H1 (cell line): Measurements from ENCODE around the gene ZNF407. TPM values are rescaled to one million over a fixed set of nuclear protein-coding genes. Genes with fewer than 3 reads are reported as not detected.

Source experiments
- CTCF ChIA-PET: fragments of 300-600 bp; sonication (Branson Sonifier 250); formaldehyde crosslinking; loops from one replicate; lab custom pipeline; 2021; ENCODE audit not compliant: partially characterized antibody; lab: Charles Lee
- POLR2A ChIA-PET: fragments of 300-600 bp; sonication (Branson Sonifier 250); formaldehyde crosslinking; loops from one replicate; lab custom pipeline; 2021; ENCODE audit warnings: inconsistent platforms; ENCODE audit not compliant: partially characterized antibody; lab: Charles Lee
- DNase-seq, 2 experiments: peaks; one replicate each; pipeline versions ENCODE4 v3.0.0 to v3.0.0-alpha.2; 2010 to 2022; ENCODE audit warnings: low spot score in 2 of 2, low read depth in 1 of 2, mixed read lengths in 1 of 2
- FAIRE-seq: peaks from 2 replicates; lab custom pipeline; 2011; peaks lifted over from hg19 to GRCh38; lab: Jason Lieb, UNC
- H2AFZ ChIP-seq: 2 replicates; pipeline ENCODE4 v1.8.1; 2012; ENCODE audit warnings: low read length, inconsistent platforms
- H2AK5ac ChIP-seq: 2 replicates; pipeline ENCODE4 v1.6.1; 2013; ENCODE audit warnings: low read depth, low read length
- H2BK120ac ChIP-seq: replicated peaks from 2 replicates; pipeline ENCODE3; 2013; ENCODE audit warnings: low read depth, low read length, inconsistent platforms
- H2BK12ac ChIP-seq: 2 replicates; pipeline ENCODE4 v1.6.1; 2013; ENCODE audit warnings: low read depth, low read length
- H2BK15ac ChIP-seq: 2 replicates; pipeline ENCODE4 v1.6.1; 2013; ENCODE audit warnings: low read length
- H2BK20ac ChIP-seq: 2 replicates; pipeline ENCODE4 v1.6.1; 2013; ENCODE audit warnings: low read length
- H2BK5ac ChIP-seq: 2 replicates; pipeline ENCODE4 v1.6.1; 2013; ENCODE audit warnings: low read depth, low read length
- H3K14ac ChIP-seq: 2 replicates; pipeline ENCODE4 v1.6.1; 2013; ENCODE audit warnings: inconsistent platforms; ENCODE audit not compliant: insufficient read length
- H3K18ac ChIP-seq: 2 replicates; pipeline ENCODE4 v1.6.1; 2013; ENCODE audit warnings: low read length; ENCODE audit errors: extremely low read depth
- H3K23ac ChIP-seq: 2 replicates; pipeline ENCODE4 v1.6.1; 2013; ENCODE audit warnings: inconsistent platforms; ENCODE audit not compliant: insufficient read length
- H3K23me2 ChIP-seq: 2 replicates; pipeline ENCODE4 v1.6.1; 2013; ENCODE audit warnings: low read depth, low read length
- H3K27ac ChIP-seq: 2 replicates; pipeline ENCODE4 v1.6.1; 2011; ENCODE audit warnings: low read depth, low read length, inconsistent platforms
- H3K27me3 ChIP-seq, 4 experiments: replicated peaks in 1 of 4; 1 replicate in 1 of 4; 2 replicates in 3 of 4; pipeline versions ENCODE4 v1.6.1 to v1.8.1; 2011 to 2013; ENCODE audit warnings: low read length in 3 of 4, mild to moderate bottlenecking in 3 of 4, inconsistent platforms in 2 of 4, mixed read lengths in 2 of 4, moderate library complexity in 1 of 4; ENCODE audit not compliant: control insufficient read depth in 3 of 4, insufficient read depth in 3 of 4; ENCODE audit errors: extremely low read depth in 1 of 4
- H3K36me3 ChIP-seq, 4 experiments: 2 replicates each; pipeline versions ENCODE4 v1.6.1 to v1.8.1; 2011 to 2013; ENCODE audit warnings: mild to moderate bottlenecking in 4 of 4, low read length in 3 of 4, moderate library complexity in 2 of 4, control low read depth in 1 of 4, inconsistent platforms in 1 of 4; ENCODE audit not compliant: insufficient read depth in 4 of 4, control insufficient read depth in 2 of 4
- H3K4ac ChIP-seq: replicated peaks from 2 replicates; pipeline ENCODE3; 2013; ENCODE audit warnings: low read length, low read depth, mixed read lengths, inconsistent platforms; ENCODE audit not compliant: insufficient read length
- H3K4me1 ChIP-seq, 4 experiments: replicated peaks in 1 of 4; 1 replicate in 1 of 4; 2 replicates in 3 of 4; pipeline versions ENCODE4 v1.6.1 to v1.8.1; 2011 to 2013; ENCODE audit warnings: low read length in 3 of 4, inconsistent platforms in 2 of 4, mixed read lengths in 1 of 4; ENCODE audit not compliant: insufficient read depth in 4 of 4, control insufficient read depth in 3 of 4
- H3K4me2 ChIP-seq, 2 experiments: 2 replicates each; pipeline versions ENCODE4 v1.6.1 to v1.8.1; 2011 to 2013; ENCODE audit warnings: low read depth in 2 of 2, low read length in 2 of 2, control low read depth in 1 of 2, inconsistent platforms in 1 of 2, mild to moderate bottlenecking in 1 of 2; ENCODE audit not compliant: insufficient read depth in 1 of 2
- H3K4me3 ChIP-seq, 4 experiments: fragments of 200-600, 300-600 bp in 1 of 4; sonication (generic), shearing (Covaris generic), sonication (Bioruptor Twin) in 1 of 4; 2 replicates each; pipeline versions ENCODE4 v1.5.1 to v1.8.1; 2011 to 2016; ENCODE audit warnings: low read length in 4 of 4, low read depth in 3 of 4, control low read depth in 2 of 4, inconsistent platforms in 2 of 4, mild to moderate bottlenecking in 2 of 4, mixed read lengths in 1 of 4, moderate library complexity in 1 of 4; ENCODE audit not compliant: insufficient read depth in 2 of 4; ENCODE audit errors: extremely low read depth in 1 of 4
- H3K56ac ChIP-seq: replicated peaks from 2 replicates; pipeline ENCODE3; 2013; ENCODE audit warnings: low read depth, mild to moderate bottlenecking, mixed read lengths, low read length, inconsistent platforms; ENCODE audit not compliant: insufficient read length
- H3K79me1 ChIP-seq: 2 replicates; pipeline ENCODE4 v1.6.1; 2013; ENCODE audit warnings: low read depth, low read length, control low read depth
- H3K79me2 ChIP-seq, 2 experiments: 2 replicates each; pipeline versions ENCODE4 v1.6.1 to v1.8.1; 2012 to 2013; ENCODE audit warnings: low read length in 2 of 2, mild to moderate bottlenecking in 2 of 2, inconsistent platforms in 1 of 2; ENCODE audit not compliant: insufficient read depth in 2 of 2, control insufficient read depth in 1 of 2
- H3K9ac ChIP-seq, 4 experiments: replicated peaks in 1 of 4; 1 replicate in 1 of 4; 2 replicates in 3 of 4; pipeline versions ENCODE4 v1.6.1 to v1.8.1; 2011 to 2013; ENCODE audit warnings: low read depth in 3 of 4, low read length in 3 of 4, control low read depth in 2 of 4, mild to moderate bottlenecking in 2 of 4, moderate library complexity in 2 of 4, inconsistent platforms in 1 of 4; ENCODE audit errors: extremely low read depth in 1 of 4
- H3K9me3 ChIP-seq, 2 experiments: 2 replicates each; pipeline versions ENCODE4 v1.6.1 to v1.8.1; 2012 to 2013; ENCODE audit warnings: mild to moderate bottlenecking in 2 of 2, moderate library complexity in 2 of 2, control low read depth in 1 of 2, inconsistent platforms in 1 of 2, low read depth in 1 of 2, low read length in 1 of 2, mixed read lengths in 1 of 2; ENCODE audit not compliant: insufficient read depth in 2 of 2
- H4K20me1 ChIP-seq, 2 experiments: replicated peaks in 1 of 2; 2 replicates each; pipeline versions ENCODE3 to v1.8.1; 2011 to 2013; ENCODE audit warnings: inconsistent platforms in 2 of 2, low read length in 2 of 2, mild to moderate bottlenecking in 1 of 2; ENCODE audit not compliant: insufficient read depth in 2 of 2, control insufficient read depth in 1 of 2
- H4K5ac ChIP-seq: 2 replicates; pipeline ENCODE4 v1.6.1; 2013; ENCODE audit warnings: low read length, low read depth, mixed read lengths, inconsistent platforms; ENCODE audit not compliant: insufficient read length
- H4K8ac ChIP-seq: 2 replicates; pipeline ENCODE4 v1.8.0; 2013; ENCODE audit warnings: mild to moderate bottlenecking, moderate library complexity, low read length, inconsistent platforms; ENCODE audit not compliant: insufficient read depth; ENCODE audit errors: extremely low read depth
- H4K91ac ChIP-seq: replicated peaks from 2 replicates; pipeline ENCODE3; 2013; ENCODE audit warnings: low read length, mixed read lengths, inconsistent platforms; ENCODE audit not compliant: insufficient read length
- HDAC6 ChIP-seq: IDR thresholded peaks from one replicate; pipeline ENCODE4 v1.7.1; 2012; ENCODE audit warnings: low read depth, mild to moderate bottlenecking, inconsistent platforms, low read length, moderate library complexity
- SUZ12 ChIP-seq: fragments of 200-600 bp; sonication (generic); IDR thresholded peaks from 2 replicates; pipeline ENCODE4 v1.6.1; 2012; ENCODE audit warnings: mild to moderate bottlenecking, inconsistent platforms, low read length, moderate library complexity, mixed read lengths
- WGBS, 2 experiments: shearing (Covaris generic) in 1 of 2; methylation state at CpG; one replicate each; pipeline versions ENCODE4 v1.1.6 to v1.1.7; 2013 to 2015; ENCODE audit warnings: low lambda C conversion rate in 2 of 2, mixed read lengths in 2 of 2, inconsistent platforms in 1 of 2, low coverage in 1 of 2, missing lambda C conversion rate in 1 of 2; ENCODE audit not compliant: insufficient replicate concordance in 2 of 2, insufficient coverage in 1 of 2, insufficient read length in 1 of 2; ENCODE audit errors: extremely low coverage in 1 of 2, missing lambda C conversion rate in 1 of 2; 5-methylcytosine and 5-hydroxymethylcytosine counted together
- polyA plus RNA-seq, 7 experiments: library from polyadenylated mRNA; depleted of rRNA in 3 of 7; stranded (reverse) in 5 of 7; unstranded in 2 of 7; fragments of >200 nt in 5 of 7; fragments of 200-250 nt in 2 of 7; gene quantifications; 1 replicate in 5 of 7; 2 replicates in 1 of 7; 4 replicates in 1 of 7; pipeline versions ENCODE4 v1.2.1 to v1.2.3, GENCODE V29; 2011 to 2013; ENCODE audit warnings: missing spikeins in 2 of 7, mixed read lengths in 2 of 7
- total RNA-seq: library from RNA; stranded (reverse); fragmentation: NEBNext Ultra II Directional; extraction: Animal tissue kit (Norgen Biotek cat#: 25700); gene quantifications from 2 replicates; pipeline ENCODE4 v1.2.1, GENCODE V29; 2021

Gene ZNF407
- total and polyA plus RNA-seq, 2 of the 8 experiments (the other 6 are each of a cell fraction or from before 2014, with no cell fraction given), result 1.5 to 6.8 TPM

DNA sequence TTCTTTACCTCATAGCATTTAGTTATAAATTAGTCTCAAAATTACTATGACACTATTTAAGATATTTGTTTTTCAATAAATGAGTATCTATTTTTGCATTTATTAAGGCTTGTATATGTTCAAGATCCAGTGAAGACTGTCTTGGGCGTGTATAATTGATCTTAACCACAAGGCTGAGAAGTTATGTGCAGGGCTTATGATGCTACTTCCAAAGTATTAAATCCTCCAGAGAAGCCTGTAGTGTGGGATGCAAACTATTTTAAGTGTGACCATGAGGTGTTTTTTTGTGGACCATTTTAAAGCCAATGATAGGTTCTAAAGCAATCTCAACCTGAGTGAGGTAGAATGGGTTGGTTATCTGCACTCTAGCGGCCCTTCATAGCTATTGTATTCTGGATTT lies 219.9 kb downstream of the ZNF407 start:
- Histone ChIP-seq H3K27ac (no peak overlapping the region), H3K18ac (no peak overlapping the region), H2BK120ac (no peak overlapping the region), H3K36me3 (no peaks in the 10 kb centered on the region), H3K23ac (no peak overlapping the region), H3K4me2 (no peak overlapping the region), H3K79me1 (no peaks in the 10 kb centered on the region), H2BK15ac (no peak overlapping the region), H4K5ac (no peak overlapping the region), H3K27me3 (no peaks in the 10 kb centered on the region), H3K4ac (no peak overlapping the region), H3K9ac (no peak overlapping the region), H4K20me1 (no peaks in the 10 kb centered on the region), H3K79me2 (no peaks in the 10 kb centered on the region), H3K56ac (no peak overlapping the region), H3K4me1 (peaks cover 3 to 15% (median 10%) of the 10 kb centered on the region in 4 experiments; a peak in 6 of 7 replicates), H3K4me3 (no peak overlapping the region), H4K91ac (no peak overlapping the region), H3K14ac (no peak overlapping the region), H2BK12ac (no peak overlapping the region), H2BK20ac (no peak overlapping the region), H4K8ac (no peak overlapping the region), H2AFZ (no peak overlapping the region), H3K9me3 (no peaks in the 10 kb centered on the region), H2BK5ac (no peak overlapping the region), H2AK5ac (no peak overlapping the region), H3K23me2 (no peaks in the 10 kb centered on the region)
- ChIA-PET CTCF (interaction anchor here (1.1 to 1.2 kb wide), 2 partner anchors 8 to 185 kb away, joined by 3 to 5 read pairs; no protein-coding TSS in a partner anchor), POLR2A (no interaction called here)
- FAIRE-seq, result no peak
- DNase-seq, result no peak
- 100% methylated on average over 2 of the region's 2 CpGs; no CpG with 5 or more reads in 1 of the 2 experiments for WGBS, 2 experiments
- no peak for TF ChIP-seq SUZ12
- TF ChIP-seq HDAC6, result no peak
